Panc1 (cell line): Measurements from ENCODE around the gene PROX1. TPM values are rescaled to one million over a fixed set of nuclear protein-coding genes. Genes with fewer than 3 reads are reported as not detected.
"Not testable (repeated sequence)": the region's sequence is repeated elsewhere in the genome, so short reads cannot be mapped to it uniquely, and the experiment has no call there.

Source experiments
- ATAC-seq: fragments of 200-7000 bp; cut with Tn5 transposase; 2 replicates; pipeline ENCODE4 v1.9.1; 2020; ENCODE audit warnings: mild to moderate bottlenecking, moderate library complexity
- BruUV-seq: library from RNA; stranded (reverse); fragments of 400-500 nt; replicated peaks from 2 replicates; lab custom pipeline; 2021; lab: Mats Ljungman, UMichigan
- CTCF ChIA-PET: fragments of 300-600 bp; sonication (Branson Sonifier 250); formaldehyde crosslinking; loops from one replicate; lab custom pipeline; 2022; ENCODE audit warnings: antibody characterized with exemption; lab: Charles Lee
- POLR2A ChIA-PET: fragments of 300-600 bp; sonication (Branson Sonifier 250); formaldehyde crosslinking; loops from one replicate; lab custom pipeline; 2022; ENCODE audit warnings: antibody characterized with exemption; lab: Charles Lee
- DNase-seq: peaks from one replicate; pipeline ENCODE4 v3.0.0-alpha.2; 2010; ENCODE audit warnings: low read depth, low spot score
- H3K27ac ChIP-seq: 2 replicates; pipeline ENCODE4 v1.5.1; 2011; ENCODE audit warnings: mild to moderate bottlenecking, low read length, inconsistent platforms
- H3K27me3 ChIP-seq: fragments of 200-500 bp; sonication (Bioruptor generic); 2 replicates; pipeline ENCODE4 v1.6.0; 2014; ENCODE audit warnings: low read length, inconsistent platforms; ENCODE audit not compliant: control insufficient read depth, insufficient read depth
- H3K36me3 ChIP-seq: fragments of 200-500 bp; sonication (Bioruptor generic); 2 replicates; pipeline ENCODE4 v1.5.1; 2014; ENCODE audit warnings: inconsistent platforms, mild to moderate bottlenecking, low read length, moderate library complexity; ENCODE audit not compliant: control insufficient read depth, insufficient read depth
- H3K4me1 ChIP-seq: 2 replicates; pipeline ENCODE4 v1.5.1; 2011; ENCODE audit warnings: inconsistent platforms, mild to moderate bottlenecking, low read length, moderate library complexity; ENCODE audit not compliant: control insufficient read depth, insufficient read depth
- H3K4me3 ChIP-seq, 2 experiments: 2 replicates each; pipeline ENCODE4 v1.5.1; 2011 to 2012; ENCODE audit warnings: low read depth in 2 of 2, low read length in 2 of 2, mild to moderate bottlenecking in 2 of 2, inconsistent platforms in 1 of 2, moderate library complexity in 1 of 2
- H3K9me3 ChIP-seq: fragments of 200-500 bp; sonication (Bioruptor generic); 2 replicates; pipeline ENCODE4 v1.5.1; 2014; ENCODE audit warnings: low read depth, mild to moderate bottlenecking, inconsistent platforms, low read length, moderate library complexity; ENCODE audit not compliant: control insufficient read depth, insufficient read depth
- POLR2AphosphoS5 ChIP-seq: IDR thresholded peaks from 2 replicates; pipeline ENCODE4 v1.6.1; 2012; ENCODE audit warnings: mild to moderate bottlenecking, low read depth, low read length, moderate library complexity
- REST ChIP-seq, 2 experiments: IDR thresholded peaks; 2 replicates each; pipeline ENCODE4 v1.6.1; 2011 to 2012; ENCODE audit warnings: low read depth in 2 of 2, control low read depth in 1 of 2, low read length in 1 of 2, mild to moderate bottlenecking in 1 of 2, moderate library complexity in 1 of 2; ENCODE audit not compliant: insufficient read depth in 1 of 2
- SIN3A ChIP-seq: IDR thresholded peaks from 2 replicates; pipeline ENCODE4 v1.6.1; 2012; ENCODE audit warnings: low read depth, mild to moderate bottlenecking, low read length, moderate library complexity, borderline replicate concordance; ENCODE audit not compliant: insufficient read depth
- TCF7L2 ChIP-seq: IDR thresholded peaks from 2 replicates; pipeline ENCODE4 v1.6.1; 2011; ENCODE audit warnings: mild to moderate bottlenecking, low read depth, low read length, inconsistent platforms
- in situ Hi-C: cut with HindIII; loops from 2 replicates; pipeline ENCODE4 v1.10.0; 2016; ENCODE audit warnings: low sequenced_read_pairs, low pct_unique_long_range_greater_than_20kb
- intact Hi-C: fragments of 100-400 bp; cut with micrococcal nuclease; formaldehyde crosslinking; loops from one replicate; pipeline ENCODE4 v1.10.0; 2022; ENCODE audit not compliant: unreplicated experiment
- total RNA-seq: library from RNA; stranded (reverse); gene quantifications from one replicate; pipeline ENCODE4 v1.2.1, GENCODE V29; 2021; ENCODE audit not compliant: unreplicated experiment
- TF ChIP-seq, protein P1 (sequence below): fragments of 450-650 bp; IDR thresholded peaks from 2 replicates; pipeline ENCODE4 v1.5.1; 2017; ENCODE audit warnings: mild to moderate bottlenecking

Gene PROX1
- total RNA-seq, 1 experiment from 2014 or later: 0.13 TPM

- ATAC-seq (no peak), DNase-seq (no peak)
- no peak overlapping the region for H3K27ac ChIP-seq
- H3K4me3 ChIP-seq: no peak overlapping the region
- no peaks in the 10 kb centered on the region for H3K36me3 ChIP-seq
- H3K9me3 ChIP-seq: no peaks in the 10 kb centered on the region
- TF ChIP-seq SIN3A (no peak), REST (IDR thresholded peaks at IDR 0.05; ENCODE audit: insufficient read depth in 1 of 2, low read depth in 2 of 2, low read length in 1 of 2) (no peak), POLR2AphosphoS5 (no peak), TCF7L2 (no peak)
- TF ChIP-seq, protein P1, sequence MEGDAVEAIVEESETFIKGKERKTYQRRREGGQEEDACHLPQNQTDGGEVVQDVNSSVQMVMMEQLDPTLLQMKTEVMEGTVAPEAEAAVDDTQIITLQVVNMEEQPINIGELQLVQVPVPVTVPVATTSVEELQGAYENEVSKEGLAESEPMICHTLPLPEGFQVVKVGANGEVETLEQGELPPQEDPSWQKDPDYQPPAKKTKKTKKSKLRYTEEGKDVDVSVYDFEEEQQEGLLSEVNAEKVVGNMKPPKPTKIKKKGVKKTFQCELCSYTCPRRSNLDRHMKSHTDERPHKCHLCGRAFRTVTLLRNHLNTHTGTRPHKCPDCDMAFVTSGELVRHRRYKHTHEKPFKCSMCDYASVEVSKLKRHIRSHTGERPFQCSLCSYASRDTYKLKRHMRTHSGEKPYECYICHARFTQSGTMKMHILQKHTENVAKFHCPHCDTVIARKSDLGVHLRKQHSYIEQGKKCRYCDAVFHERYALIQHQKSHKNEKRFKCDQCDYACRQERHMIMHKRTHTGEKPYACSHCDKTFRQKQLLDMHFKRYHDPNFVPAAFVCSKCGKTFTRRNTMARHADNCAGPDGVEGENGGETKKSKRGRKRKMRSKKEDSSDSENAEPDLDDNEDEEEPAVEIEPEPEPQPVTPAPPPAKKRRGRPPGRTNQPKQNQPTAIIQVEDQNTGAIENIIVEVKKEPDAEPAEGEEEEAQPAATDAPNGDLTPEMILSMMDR: peak; percentile 27; the same call in 1 of the 2 replicates
- H3K4me1 ChIP-seq: no peaks in the 10 kb centered on the region
- intact Hi-C loops: no loop called here
- ChIA-PET CTCF (no interaction called here), POLR2A (no interaction called here)
- BruUV-seq: no TSS peak
- in situ Hi-C loops: no loop called here
- no peaks in the 10 kb centered on the region for H3K27me3 ChIP-seq
Observed at GRCh38 chr1:214086945-214087344, 99.2 kb downstream of the PROX1 start.

- DNase-seq, H3K27me3 ChIP-seq, CTCF ChIA-PET, intact Hi-C loops, in situ Hi-C loops, H3K4me1 ChIP-seq, H3K36me3 ChIP-seq, POLR2A ChIA-PET, H3K27ac ChIP-seq, BruUV-seq, ATAC-seq, H3K4me3 ChIP-seq, H3K9me3 ChIP-seq: not testable (repeated sequence)
Observed at GRCh38 chr1:214089003-214089402, 101.2 kb downstream of the PROX1 start.
